MM.1S (cell line): Measurements from ENCODE around the gene LDLRAD3.

ENCODE experiments used
- EZH2phosphoT487 ChIP-seq: fragments of 300-600 bp; sonication (generic); IDR thresholded peaks from 2 replicates; pipeline ENCODE4 v1.6.1; 2018; ENCODE audit warnings: antibody characterized with exemption, low read length
- TF ChIP-seq, protein P1 (sequence below): fragments of 300-600 bp; sonication (generic); IDR thresholded peaks from 2 replicates; pipeline ENCODE4 v1.5.1; 2016; ENCODE audit warnings: antibody characterized with exemption, low read length, mixed read lengths

DNA sequence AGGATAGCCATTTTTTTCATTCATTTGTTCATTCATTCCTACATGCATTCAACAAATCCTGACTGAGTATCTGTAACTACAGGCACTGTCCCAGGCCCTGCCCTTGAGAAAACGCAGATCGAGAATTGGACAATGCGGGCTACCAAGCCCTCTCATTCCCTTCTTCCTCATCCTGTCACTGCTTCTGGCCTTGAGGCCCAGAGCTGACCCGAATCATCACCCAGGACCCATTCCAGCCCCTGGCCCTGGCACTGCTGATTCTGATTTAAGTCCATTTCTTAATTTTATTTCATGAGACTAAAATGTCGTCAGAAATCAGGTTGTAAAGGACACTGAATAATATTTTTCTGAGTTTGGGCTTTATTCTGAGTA, 321.1 kb downstream of the LDLRAD3 start:
- TF ChIP-seq, protein P1, sequence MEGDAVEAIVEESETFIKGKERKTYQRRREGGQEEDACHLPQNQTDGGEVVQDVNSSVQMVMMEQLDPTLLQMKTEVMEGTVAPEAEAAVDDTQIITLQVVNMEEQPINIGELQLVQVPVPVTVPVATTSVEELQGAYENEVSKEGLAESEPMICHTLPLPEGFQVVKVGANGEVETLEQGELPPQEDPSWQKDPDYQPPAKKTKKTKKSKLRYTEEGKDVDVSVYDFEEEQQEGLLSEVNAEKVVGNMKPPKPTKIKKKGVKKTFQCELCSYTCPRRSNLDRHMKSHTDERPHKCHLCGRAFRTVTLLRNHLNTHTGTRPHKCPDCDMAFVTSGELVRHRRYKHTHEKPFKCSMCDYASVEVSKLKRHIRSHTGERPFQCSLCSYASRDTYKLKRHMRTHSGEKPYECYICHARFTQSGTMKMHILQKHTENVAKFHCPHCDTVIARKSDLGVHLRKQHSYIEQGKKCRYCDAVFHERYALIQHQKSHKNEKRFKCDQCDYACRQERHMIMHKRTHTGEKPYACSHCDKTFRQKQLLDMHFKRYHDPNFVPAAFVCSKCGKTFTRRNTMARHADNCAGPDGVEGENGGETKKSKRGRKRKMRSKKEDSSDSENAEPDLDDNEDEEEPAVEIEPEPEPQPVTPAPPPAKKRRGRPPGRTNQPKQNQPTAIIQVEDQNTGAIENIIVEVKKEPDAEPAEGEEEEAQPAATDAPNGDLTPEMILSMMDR, result no peak
- no peak for TF ChIP-seq EZH2phosphoT487
